CD4-positive, alpha-beta T cell treated with Interferon gamma for 1 hour (primary cell): Measurements from ENCODE around the gene RNASE8.
A peak's percentile ranks its signal among the peaks of the same experiment; 100 is the strongest.
"Not testable (repeated sequence)": the region's sequence is repeated elsewhere in the genome, so short reads cannot be mapped to it uniquely, and the experiment has no call there.

Experiments
- DNase-seq: peaks from one replicate; pipeline ENCODE4 v3.0.0-alpha.2; 2020

The RNASE8 gene

GRCh38 chr14:21057803-21058675, at the start of gene RNASE8:
TSS of gene RNASE8 (plus strand) at chr14:21057822. CDS start at chr14:21057893, 71 bp downstream.
- DNase-seq: no peak

- DNase-seq: not testable (repeated sequence)
These were observed 47.9 kb upstream of the RNASE8 start for GRCh38 chr14:21009721-21010120.

GRCh38 chr14:21011136-21011535, 46.5 kb upstream of the RNASE8 start:
- no peak for DNase-seq

GRCh38 chr14:21014761-21015190, 42.8 kb upstream of the RNASE8 start:
- DNase-seq: peak; percentile 70

GRCh38 chr14:21015312-21015711, 42.3 kb upstream of the RNASE8 start:
- no peak for DNase-seq

- no peak for DNase-seq
These were observed 41.0 kb upstream of the RNASE8 start for GRCh38 chr14:21016413-21017190.

GRCh38 chr14:21017528-21018245, 39.9 kb upstream of the RNASE8 start:
- no peak for DNase-seq

GRCh38 chr14:21018286-21018685, 39.3 kb upstream of the RNASE8 start:
- no peak for DNase-seq

GRCh38 chr14:21018781-21019180, 38.8 kb upstream of the RNASE8 start:
- DNase-seq: no peak

GRCh38 chr14:21019366-21019765, 38.3 kb upstream of the RNASE8 start:
- DNase-seq: no peak

GRCh38 chr14:21020977-21021545, 36.6 kb upstream of the RNASE8 start:
- no peak for DNase-seq

- DNase-seq: no peak
These were observed 34.9 kb upstream of the RNASE8 start for GRCh38 chr14:21022686-21023085.

- no peak for DNase-seq
These were observed 34.4 kb upstream of the RNASE8 start for GRCh38 chr14:21023174-21023573.

- DNase-seq: no peak
These were observed 33.6 kb upstream of the RNASE8 start for GRCh38 chr14:21023817-21024584.

- peak; percentile 79 for DNase-seq
These were observed 32.8 kb upstream of the RNASE8 start, which contains the start of gene NDRG2 for GRCh38 chr14:21024585-21025370. TSS of gene NDRG2 (minus strand) at chr14:21025061. CDS start at chr14:21023315, 1,746 bp downstream.

- no peak for DNase-seq
These were observed 32.0 kb upstream of the RNASE8 start for GRCh38 chr14:21025371-21026273.

- DNase-seq: no peak
These were observed 31.2 kb upstream of the RNASE8 start for GRCh38 chr14:21026274-21026987.

- no peak for DNase-seq
These were observed 30.7 kb upstream of the RNASE8 start for GRCh38 chr14:21026988-21027315.

GRCh38 chr14:21029917-21030316, 27.7 kb upstream of the RNASE8 start, which contains the start of gene TPPP2:
TSS of gene TPPP2 (plus strand) at chr14:21030217. CDS start at chr14:21030582, 365 bp downstream.
- DNase-seq: no peak
